ENCODE results near the gene RBM15.

RBM15 gene

DNA sequence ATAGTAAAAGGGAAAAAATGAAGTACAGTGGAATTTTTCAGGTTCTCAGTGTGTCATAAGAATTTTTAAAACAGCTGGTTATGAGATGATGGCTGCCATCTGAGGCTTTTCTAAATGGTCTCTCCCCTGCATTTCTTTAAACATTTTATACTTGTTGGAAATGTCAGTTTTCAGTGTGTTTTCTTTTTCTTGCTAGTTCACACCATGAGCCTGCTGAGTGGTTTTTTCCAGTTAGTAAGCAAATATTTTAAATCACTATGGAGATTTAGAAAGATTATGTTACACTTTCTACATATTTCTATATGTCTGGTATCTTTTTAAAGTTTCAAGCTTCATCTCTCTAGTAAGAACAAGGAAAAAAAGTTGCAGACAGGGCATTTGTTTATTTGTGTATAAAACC lies 9.6 kb downstream of the RBM15 start:
- no peak for DNase-seq (ENCODE audit: extremely low read depth in 1 of 2, low read depth in 1 of 2)

DNA sequence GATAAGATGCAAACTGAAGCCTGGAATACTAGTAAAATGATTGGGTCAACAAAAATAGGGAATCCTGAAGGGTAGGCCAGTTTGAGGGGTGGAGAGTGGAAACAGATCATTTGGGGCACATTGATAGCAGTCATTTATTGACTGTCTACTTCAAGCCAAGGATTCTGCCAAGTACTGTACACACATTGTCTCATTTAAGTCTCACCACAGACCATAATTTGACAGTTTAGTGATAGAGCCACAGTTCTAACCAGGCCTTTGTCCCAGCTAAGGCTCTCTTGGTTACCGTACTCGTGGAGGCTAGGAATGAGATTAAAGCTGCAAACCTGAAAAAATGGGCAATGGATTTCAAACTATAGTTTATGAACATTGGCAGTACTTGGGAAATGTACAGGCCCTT lies 11.2 kb downstream of the RBM15 start:
- no peak for DNase-seq (ENCODE audit: extremely low read depth in 1 of 2, low read depth in 1 of 2)

DNA sequence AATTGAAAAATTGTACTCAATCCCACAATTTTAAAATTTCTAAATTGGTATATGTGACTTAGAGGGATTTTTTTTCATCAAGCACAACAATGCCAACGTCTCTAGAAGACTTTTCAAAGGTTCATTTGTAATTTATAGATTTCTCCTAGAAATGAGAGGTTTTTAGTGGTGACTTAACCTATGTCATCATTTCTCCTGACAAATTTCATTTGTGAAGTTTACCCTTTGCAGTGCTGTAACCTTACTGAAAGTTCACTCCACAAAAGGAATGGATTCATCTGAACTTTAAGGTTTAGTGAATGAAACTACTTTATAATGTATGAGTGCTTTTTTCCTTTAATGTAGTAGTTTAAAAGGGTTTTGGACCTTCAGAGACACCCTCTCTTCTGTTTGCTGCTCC lies 16.1 kb downstream of the RBM15 start:
- no peak for DNase-seq (ENCODE audit: extremely low read depth in 1 of 2, low read depth in 1 of 2)

DNA sequence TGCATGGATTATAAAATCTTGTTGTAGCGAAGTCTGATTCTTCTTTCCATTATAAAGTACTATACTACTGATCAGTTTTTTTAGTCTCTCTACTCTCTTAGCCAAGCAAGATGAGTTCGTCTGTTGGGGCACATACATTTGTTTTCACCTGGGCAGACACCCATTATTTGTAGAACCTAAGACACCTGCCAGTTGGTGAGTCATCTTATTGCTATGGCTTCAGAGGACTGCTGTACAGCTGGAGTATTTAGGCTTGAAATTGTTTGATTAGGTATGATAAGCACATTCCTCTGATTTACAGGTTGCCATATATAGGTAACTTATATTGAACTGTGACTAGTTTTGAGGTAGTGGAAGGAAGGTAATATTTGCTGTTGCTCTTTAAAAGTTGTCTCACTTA lies 17.2 kb downstream of the RBM15 start:
- no peak for DNase-seq (ENCODE audit: extremely low read depth in 1 of 2, low read depth in 1 of 2)

DNA sequence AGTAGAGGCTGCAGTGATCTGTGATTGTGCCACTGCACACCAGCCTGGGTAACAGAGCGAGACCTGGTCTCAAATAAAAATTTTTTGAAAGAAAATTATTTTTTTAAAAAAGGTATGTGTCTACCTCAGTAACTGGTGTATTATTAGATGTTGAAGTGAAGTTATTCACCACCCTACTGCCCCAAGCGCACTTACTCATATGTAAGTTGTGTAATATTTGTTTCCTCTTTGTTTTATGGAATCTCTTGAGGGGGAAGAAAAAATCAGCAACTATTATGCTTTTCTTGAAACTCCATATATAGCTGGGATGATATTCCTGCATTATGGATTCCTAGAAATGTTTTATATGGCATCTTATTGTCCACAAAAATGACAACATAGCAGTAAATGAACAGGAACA lies 21.3 kb downstream of the RBM15 start:
- DNase-seq (ENCODE audit: extremely low read depth in 1 of 2, low read depth in 1 of 2), result no peak

DNA sequence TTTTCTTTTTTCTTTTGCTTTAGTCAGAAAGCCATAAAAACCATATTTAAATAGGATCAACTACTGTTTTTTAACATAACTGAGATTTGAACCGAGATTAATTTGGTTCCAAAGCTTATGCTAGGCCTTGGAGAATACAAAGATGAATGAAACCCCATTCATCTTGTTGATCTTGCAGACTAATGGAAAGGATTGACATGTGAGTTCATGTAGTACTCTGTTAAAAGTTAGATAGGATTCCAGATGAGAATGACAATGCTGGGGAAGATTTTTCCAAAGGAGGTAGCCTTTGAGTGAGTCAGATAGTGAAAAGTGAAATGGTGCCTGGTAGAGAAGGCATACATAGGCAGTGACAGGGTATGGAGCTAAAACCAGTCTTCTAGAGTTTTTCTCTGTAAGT lies 22.7 kb downstream of the RBM15 start:
- DNase-seq (ENCODE audit: extremely low read depth in 1 of 2, low read depth in 1 of 2), result no peak

DNA sequence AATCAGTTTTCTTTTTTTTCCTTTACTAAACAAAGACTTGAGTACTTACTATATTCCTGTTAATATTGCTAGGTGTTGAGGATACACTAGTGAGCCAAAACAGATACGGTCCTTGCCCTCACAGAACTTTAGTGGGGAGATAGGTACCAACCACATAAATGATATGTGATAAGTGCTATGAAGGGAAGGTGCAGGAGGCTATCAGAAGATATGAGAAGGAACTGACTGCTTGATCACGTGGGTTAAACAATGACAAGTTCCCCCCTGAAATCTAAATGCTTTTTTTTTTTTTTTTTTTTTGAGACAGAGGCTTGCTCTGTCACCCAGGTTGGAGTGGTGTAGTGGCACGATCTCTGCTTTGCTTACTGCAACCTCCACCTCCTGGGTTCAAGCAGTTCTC lies 25.0 kb downstream of the RBM15 start:
- no peak for DNase-seq (ENCODE audit: extremely low read depth in 1 of 2, low read depth in 1 of 2)

DNA sequence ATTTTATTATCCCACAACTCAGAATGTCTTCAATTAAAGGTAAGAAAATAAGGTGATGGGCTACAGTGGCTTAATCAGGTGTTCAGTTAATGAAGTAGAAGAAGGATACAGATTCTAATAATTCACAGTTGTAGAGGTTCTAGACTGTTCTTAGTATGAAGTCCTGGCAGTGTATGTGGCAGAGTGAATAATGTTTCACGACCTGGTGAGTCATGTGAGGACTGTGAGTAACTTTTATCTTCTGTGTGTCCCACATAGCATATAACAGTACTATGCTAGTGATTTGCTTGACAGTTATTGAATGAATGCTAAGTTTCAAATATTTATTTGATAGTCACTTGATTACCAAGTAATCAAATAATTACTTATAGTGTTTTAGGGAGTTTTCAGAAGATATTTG lies 31.6 kb downstream of the RBM15 start:
- no peak for DNase-seq (ENCODE audit: extremely low read depth in 1 of 2, low read depth in 1 of 2)

DNA sequence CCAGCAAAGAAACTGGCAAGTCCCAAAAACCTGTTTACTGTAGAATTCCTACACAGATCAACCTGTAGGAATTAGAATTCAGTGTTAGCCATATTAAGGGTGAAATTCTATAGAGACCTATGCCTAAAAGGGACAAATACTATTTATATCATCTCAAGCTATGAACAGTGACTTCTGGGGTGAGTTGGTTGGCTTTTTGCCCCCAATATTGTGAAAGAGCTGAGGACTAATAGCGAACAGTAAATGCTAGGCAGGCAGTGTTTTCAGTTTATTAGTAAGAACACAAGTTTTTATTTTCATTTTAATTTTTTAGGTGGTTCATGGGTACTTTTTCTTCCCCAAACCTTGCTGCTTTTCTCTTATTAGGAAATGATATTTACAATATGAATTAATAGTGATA lies 36.3 kb downstream of the RBM15 start:
- no peak for DNase-seq (ENCODE audit: extremely low read depth in 1 of 2, low read depth in 1 of 2)

DNA sequence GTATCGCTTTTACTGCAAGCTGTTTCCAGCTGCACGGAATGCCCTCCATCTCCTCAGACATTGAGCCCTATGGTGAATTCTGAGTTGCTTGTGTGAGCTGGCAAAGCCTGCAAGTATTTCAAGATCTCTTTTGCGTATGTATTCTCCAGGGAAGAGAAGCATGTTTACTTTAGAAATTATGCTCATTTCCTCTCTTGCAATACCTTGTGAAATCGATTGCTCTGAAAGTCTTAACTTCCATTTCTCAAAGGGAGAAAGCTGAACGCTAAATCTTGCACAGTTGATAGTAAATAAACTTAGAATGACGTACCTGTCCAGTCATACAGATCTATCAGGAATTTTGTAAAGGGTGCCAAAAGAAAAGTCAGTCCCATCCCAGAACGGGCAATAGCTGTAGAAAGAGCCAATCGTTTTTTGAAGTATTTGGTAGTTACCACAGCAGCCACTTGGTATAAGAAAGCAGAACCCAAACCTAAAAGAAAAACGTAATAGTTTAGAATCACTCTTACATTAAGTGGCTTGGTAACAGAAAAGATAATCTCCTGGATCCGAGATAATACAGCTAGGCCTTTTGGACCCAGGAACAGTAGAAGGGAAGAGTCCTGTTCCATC lies 41.6 kb downstream of the RBM15 start:
- no peak for DNase-seq (ENCODE audit: extremely low read depth in 1 of 2, low read depth in 1 of 2)

DNA sequence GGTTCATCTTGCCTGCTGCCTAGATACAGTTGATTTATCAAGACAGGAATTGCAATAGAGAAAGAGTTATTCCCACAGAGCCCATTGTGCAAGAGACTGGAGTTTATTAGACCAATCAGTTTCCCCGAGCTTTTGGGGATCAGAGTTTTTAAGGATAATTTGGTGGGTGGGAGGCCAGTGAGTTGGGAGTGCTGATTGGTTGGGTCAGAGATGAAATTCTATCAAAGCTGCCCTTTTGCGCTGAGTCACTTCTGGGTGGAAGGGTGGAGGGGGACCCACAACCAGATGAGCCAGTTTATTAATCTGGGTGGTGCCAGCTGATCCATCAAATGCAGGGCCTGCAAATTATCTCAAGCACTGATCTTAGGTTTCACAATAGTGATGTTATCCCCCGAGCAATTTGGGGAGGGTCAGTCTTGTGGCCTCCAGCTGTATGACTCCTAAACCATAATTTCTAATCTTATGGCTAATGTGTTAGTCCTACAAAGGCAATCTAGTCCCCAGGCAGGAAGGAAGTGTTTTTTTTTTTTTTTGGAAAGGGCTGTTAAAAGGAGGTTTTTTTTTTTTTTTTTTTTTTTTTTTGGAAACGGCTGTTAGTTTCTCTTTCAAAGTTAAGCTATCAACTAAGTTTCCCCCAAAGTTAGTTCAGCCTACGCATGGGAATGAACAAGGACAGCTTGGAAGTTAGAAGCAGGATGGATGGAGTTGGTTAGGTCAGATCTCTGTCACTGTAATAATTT lies 44.2 kb downstream of the RBM15 start:
- no peak for DNase-seq (ENCODE audit: extremely low read depth in 1 of 2, low read depth in 1 of 2)

DNA sequence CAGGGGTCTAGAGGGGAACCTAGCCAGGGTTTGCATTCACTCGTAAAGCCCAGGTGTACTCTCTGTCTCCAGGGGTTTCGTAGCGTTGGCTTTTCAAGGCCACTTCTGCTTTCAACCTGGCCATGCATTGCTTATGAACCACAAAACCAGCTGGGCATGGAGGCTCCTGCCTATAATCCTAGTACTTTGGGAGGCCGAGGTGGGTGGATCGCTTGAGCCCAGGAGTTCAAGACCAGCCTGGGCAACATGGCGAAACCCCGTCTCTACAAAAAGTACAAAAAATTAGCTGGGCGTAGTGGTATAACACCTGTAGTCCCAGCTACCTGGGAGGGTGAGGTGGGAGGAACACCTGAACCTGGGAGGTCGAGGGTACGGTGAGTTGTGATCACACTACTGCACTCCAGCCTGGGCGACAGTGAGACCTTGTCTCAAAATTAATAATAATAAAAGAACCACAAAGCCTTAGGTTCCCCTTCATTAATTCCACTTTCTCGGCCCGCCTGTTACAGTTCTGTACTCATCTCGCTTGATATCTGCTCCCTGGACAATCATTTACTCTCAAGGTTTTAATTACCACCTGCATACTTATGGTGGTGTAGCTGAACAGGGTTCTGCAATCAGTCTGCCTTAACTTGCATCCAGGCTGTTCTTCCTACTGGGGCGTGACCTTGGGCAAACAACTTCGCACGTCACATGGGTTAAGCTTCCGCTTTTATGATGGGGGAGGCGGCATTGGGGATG lies 45.6 kb downstream of the RBM15 start:
- DNase-seq (ENCODE audit: extremely low read depth in 1 of 2, low read depth in 1 of 2), result no peak

DNA sequence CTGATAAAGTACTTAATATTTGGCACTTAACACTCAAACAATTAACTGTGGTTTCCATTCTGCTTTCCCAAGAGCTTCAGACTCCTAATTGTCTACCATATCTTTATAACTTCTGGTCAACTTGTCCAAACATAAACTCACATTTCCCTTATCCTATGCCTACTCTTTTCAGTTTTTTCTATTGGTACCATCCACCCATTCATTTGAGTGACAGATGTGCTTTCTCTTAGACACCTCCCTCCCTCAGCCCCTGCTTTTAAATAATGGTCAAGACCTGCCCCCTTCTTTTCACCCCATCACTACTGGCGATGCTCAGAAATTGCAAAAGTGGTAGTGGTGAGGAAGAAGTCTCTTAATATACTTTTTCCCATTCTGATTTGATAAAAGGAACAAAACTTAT lies 46.2 kb downstream of the RBM15 start:
- no peak for DNase-seq (ENCODE audit: extremely low read depth in 1 of 2, low read depth in 1 of 2)

DNA sequence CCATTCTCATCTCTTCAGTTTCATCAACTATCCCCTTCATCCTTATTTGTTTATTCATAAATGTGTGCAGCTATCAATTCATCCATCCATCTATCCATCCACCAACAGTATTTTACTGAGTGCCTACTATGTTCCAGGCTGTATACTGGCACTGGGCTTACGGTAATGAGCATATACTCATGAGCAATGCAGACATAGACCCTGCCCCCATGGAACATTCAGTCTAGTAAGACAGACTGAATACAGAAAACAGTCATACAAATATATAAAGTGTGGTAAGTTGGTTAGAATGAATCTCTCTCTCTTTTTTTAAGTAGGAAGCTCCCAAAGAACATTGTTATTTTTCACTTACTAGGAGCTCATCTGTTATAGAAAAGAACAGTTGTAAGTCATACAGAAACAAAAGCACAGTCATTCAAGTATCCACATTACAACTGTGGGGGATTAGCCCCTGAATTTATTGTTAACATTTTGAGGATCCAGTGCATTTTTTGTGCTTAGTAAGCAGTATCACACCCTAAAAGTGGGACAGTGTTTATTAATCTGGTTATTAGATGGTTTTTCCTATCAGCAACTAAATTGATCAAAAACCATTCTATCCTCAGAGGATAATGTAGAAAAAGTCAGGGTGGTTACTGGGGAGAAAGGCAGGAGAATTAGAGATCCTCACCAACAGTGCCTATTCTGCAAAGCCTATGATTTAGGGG lies 48.0 kb downstream of the RBM15 start:
- DNase-seq (ENCODE audit: extremely low read depth in 1 of 2, low read depth in 1 of 2), result no peak

DNA sequence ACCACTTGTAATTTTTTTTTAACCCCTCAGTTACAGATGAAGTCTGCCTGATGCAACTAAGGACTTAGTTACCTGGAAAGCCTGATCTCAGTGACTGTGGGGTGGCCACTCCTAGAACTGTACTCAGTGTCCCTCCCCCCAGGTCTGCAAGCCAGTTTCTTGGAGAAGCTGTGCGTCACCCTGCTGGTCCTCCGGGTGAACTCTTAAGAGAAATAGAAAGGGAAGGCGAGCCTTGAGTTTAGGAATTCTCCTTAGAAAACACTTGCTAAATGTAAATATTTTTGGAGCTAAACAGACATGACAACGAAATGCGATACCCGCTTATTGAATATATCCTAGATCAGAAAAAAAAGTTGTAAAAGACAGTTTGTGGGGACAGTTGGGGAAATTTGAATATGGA lies 50.9 kb downstream of the RBM15 start:
- DNase-seq (ENCODE audit: extremely low read depth in 1 of 2, low read depth in 1 of 2), result no peak

DNA sequence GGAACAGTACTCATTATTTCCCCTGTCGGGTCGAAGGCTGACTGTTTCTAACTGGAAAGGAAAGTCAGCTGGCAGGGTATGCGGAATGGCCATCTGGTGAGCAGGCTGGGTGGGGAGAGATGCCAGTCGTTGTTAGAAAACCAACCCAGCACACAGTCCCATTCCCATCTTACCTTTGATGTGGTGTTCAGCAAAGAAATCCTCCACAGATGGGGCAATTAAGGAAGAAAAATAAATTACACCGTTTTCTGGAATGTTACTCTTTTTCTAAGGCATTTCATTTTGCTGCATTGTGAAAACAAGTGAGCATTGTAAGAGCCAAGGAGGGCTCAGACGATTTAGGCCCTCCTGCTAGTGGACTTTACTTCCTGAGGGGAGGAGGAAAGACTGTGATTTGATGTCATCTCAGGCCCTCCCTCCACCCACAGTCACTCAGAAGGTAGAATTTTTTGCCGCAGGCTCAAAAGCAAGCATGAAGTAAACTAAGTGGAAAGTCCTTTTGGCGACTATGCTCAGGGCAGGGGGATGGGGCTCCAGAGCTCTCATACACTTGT lies 51.6 kb downstream of the RBM15 start, which contains the start of gene SLC16A4:
TSS of gene SLC16A4 (minus strand) at position 335 of the 554 bp plus-strand sequence. CDS start 1,703 bp downstream, outside the sequence.
- no peak for DNase-seq (ENCODE audit: extremely low read depth in 1 of 2, low read depth in 1 of 2)

DNA sequence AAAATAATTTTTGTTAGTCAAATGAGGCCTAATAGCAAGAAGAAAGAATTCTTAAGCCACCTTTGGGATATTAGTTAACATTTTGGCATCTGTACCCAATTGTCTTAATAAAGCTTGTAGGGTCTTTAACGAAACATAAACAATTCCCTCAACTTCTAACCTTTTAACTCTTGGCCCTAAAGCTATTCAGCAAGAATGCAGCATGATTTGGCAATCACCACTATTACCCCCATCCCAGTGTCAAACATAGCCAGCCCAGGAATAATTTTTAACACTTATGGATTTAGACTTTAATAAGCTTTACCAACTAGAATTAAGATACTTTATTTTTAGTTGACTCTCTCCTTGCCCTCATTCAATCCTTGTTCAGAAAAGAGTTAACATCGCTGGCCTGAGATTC lies 54.1 kb downstream of the RBM15 start:
- no peak for DNase-seq (ENCODE audit: extremely low read depth in 1 of 2, low read depth in 1 of 2)

DNA sequence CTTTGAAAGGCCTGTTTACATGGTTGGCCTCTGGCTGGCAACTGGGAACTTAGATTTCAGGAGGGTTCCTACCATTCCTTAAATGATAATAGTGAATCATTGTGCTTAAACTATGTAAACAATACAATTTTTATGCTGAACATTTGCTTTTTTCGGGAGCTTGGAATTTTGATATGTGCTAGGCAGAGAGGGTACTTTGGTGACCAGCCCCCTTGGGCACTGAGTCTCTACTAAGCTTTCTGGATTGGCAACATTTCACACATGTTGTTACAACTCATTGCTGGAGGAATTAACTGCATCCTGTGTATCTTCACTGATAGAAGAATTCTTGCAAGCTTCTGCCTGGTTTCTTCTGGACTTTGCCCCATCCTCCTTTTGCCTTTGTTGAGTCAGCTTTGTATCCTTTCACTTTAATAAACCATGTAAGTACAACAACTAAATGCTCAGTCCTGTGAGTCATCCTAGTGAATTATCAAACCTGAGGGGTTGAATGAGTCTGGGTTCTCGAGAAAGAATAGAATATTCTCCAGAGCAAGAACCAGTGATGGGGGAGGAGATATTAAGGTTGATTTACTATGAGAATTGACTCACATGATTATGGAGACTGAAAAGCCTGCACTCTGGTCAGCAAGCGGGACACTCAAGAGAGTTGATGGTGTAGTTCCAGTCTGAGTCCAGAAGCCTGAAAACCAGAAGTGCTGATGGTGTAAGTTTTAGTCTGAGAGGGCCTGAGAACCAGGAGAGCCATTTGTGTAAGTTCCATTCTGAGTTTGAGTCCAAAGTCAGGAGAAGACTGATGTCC lies 54.7 kb downstream of the RBM15 start:
- DNase-seq (ENCODE audit: extremely low read depth in 1 of 2, low read depth in 1 of 2), result no peak

DNA sequence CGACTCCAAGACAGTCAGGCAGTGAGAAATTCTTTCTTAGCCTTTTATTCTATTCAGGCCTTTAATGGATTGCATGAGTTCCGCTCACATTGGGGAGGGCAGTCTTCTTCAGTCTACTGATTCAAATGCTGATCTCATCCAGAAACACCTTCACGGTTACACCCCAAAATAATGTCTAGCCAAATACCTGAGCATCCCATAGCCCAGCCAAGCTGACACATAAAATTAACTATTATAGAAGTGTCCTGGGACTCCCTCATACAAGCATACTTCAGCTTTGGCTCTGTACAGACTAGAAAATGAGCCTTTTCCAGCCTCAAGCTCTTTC lies 55.3 kb downstream of the RBM15 start:
- DNase-seq (ENCODE audit: extremely low read depth in 1 of 2, low read depth in 1 of 2), result no peak
